ENCODE measurements around the gene CYP2E1. TPM values are rescaled to one million over a fixed set of nuclear protein-coding genes. Genes with fewer than 3 reads are reported as not detected.

Gene CYP2E1
- 1.5 and 1.8 TPM in 2 replicates for total RNA-seq

- Histone ChIP-seq H3K27ac (ENCODE audit: low read depth, low read length) (no peak within 1 kb of the TSS), H3K36me3 (ENCODE audit: insufficient read depth, low read length) (no peaks in the 10 kb centered on the region), H3K27me3 (ENCODE audit: insufficient read depth, low read length) (peaks cover 51% of the 10 kb centered on the region), H3K4me1 (ENCODE audit: insufficient read depth, low read length) (peaks cover 3% of the 10 kb centered on the region), H3K4me3 (ENCODE audit: insufficient read depth, low read length) (no peak within 1 kb of the TSS), H4K20me1 (ENCODE audit: insufficient read depth, low read length) (no peaks in the 10 kb centered on the region), H3K4me2 (ENCODE audit: insufficient read depth, low read length) (peak within 1 kb of the TSS; percentile 43), H3K79me2 (ENCODE audit: insufficient read depth, low read length) (no peaks in the 10 kb centered on the region), H2AFZ (ENCODE audit: low read length) (no peak within 1 kb of the TSS), H3K9me3 (ENCODE audit: low read depth, low read length) (no peaks in the 10 kb centered on the region)
- no peak for TF ChIP-seq CTCF (IDR thresholded peaks at IDR 0.05; ENCODE audit: extremely low read depth, low read depth, low read length)
- peak; percentile 63 for DNase-seq (ENCODE audit: insufficient read length, low spot score, missing footprints)
Observed at GRCh38 chr10:133526957-133527588, at the start of gene CYP2E1. Gene CYP2E1 (plus strand): TSS chr10:133527363. CDS start chr10:133527396, 33 bp downstream.

- no peaks in the 10 kb centered on the region for H3K4me1 ChIP-seq (ENCODE audit: insufficient read depth, low read length)
- no peaks in the 10 kb centered on the region for H3K27me3 ChIP-seq (ENCODE audit: insufficient read depth, low read length)
- H3K27ac ChIP-seq (ENCODE audit: low read depth, low read length), result no peak overlapping the region
- H4K20me1 ChIP-seq (ENCODE audit: insufficient read depth, low read length), result no peaks in the 10 kb centered on the region
- peak; percentile 6 for DNase-seq (ENCODE audit: insufficient read length, low spot score, missing footprints)
- H3K9me3 ChIP-seq (ENCODE audit: low read depth, low read length), result no peaks in the 10 kb centered on the region
- no peak overlapping the region for H3K4me2 ChIP-seq (ENCODE audit: insufficient read depth, low read length)
- H3K4me3 ChIP-seq (ENCODE audit: insufficient read depth, low read length), result no peak overlapping the region
- H3K36me3 ChIP-seq (ENCODE audit: insufficient read depth, low read length), result no peaks in the 10 kb centered on the region
- no peak overlapping the region for H2AFZ ChIP-seq (ENCODE audit: low read length)
- H3K79me2 ChIP-seq (ENCODE audit: insufficient read depth, low read length), result no peaks in the 10 kb centered on the region
- no peak for TF ChIP-seq CTCF (IDR thresholded peaks at IDR 0.05; ENCODE audit: extremely low read depth, low read depth, low read length)
Observed at GRCh38 chr10:133481086-133481643, 46.0 kb upstream of the CYP2E1 start.

- Histone ChIP-seq H3K4me3 (ENCODE audit: insufficient read depth, low read length) (no peak overlapping the region), H3K4me1 (ENCODE audit: insufficient read depth, low read length) (no peaks in the 10 kb centered on the region), H3K4me2 (ENCODE audit: insufficient read depth, low read length) (no peak overlapping the region), H3K36me3 (ENCODE audit: insufficient read depth, low read length) (no peaks in the 10 kb centered on the region), H3K27ac (ENCODE audit: low read depth, low read length) (no peak overlapping the region), H3K9me3 (ENCODE audit: low read depth, low read length) (no peaks in the 10 kb centered on the region), H3K27me3 (ENCODE audit: insufficient read depth, low read length) (no peaks in the 10 kb centered on the region), H2AFZ (ENCODE audit: low read length) (no peak overlapping the region), H3K79me2 (ENCODE audit: insufficient read depth, low read length) (no peaks in the 10 kb centered on the region), H4K20me1 (ENCODE audit: insufficient read depth, low read length) (no peaks in the 10 kb centered on the region)
- peak; percentile 71 for DNase-seq (ENCODE audit: insufficient read length, low spot score, missing footprints)
- no peak for TF ChIP-seq CTCF (IDR thresholded peaks at IDR 0.05; ENCODE audit: extremely low read depth, low read depth, low read length)
Observed at GRCh38 chr10:133481657-133482056, 45.5 kb upstream of the CYP2E1 start.

GRCh38 chr10:133484818-133485217 lies 42.3 kb upstream of the CYP2E1 start:
- Histone ChIP-seq H3K27me3 (ENCODE audit: insufficient read depth, low read length) (no peaks in the 10 kb centered on the region), H4K20me1 (ENCODE audit: insufficient read depth, low read length) (no peaks in the 10 kb centered on the region), H3K4me1 (ENCODE audit: insufficient read depth, low read length) (no peaks in the 10 kb centered on the region), H3K27ac (ENCODE audit: low read depth, low read length) (no peak overlapping the region), H2AFZ (ENCODE audit: low read length) (no peak overlapping the region), H3K36me3 (ENCODE audit: insufficient read depth, low read length) (no peaks in the 10 kb centered on the region), H3K9me3 (ENCODE audit: low read depth, low read length) (no peaks in the 10 kb centered on the region), H3K4me2 (ENCODE audit: insufficient read depth, low read length) (no peak overlapping the region), H3K79me2 (ENCODE audit: insufficient read depth, low read length) (no peaks in the 10 kb centered on the region), H3K4me3 (ENCODE audit: insufficient read depth, low read length) (no peak overlapping the region)
- TF ChIP-seq CTCF (IDR thresholded peaks at IDR 0.05; ENCODE audit: extremely low read depth, low read depth, low read length), result no peak
- no peak for DNase-seq (ENCODE audit: insufficient read length, low spot score, missing footprints)
